HG02678 (cell line): ENCODE data around the gene CCNYL1.

Source experiments
- ATAC-seq: cut with Tn5 transposase; IDR thresholded peaks from one replicate; pipeline ENCODE4 v1.9.1; 2021; ENCODE audit warnings: mild to moderate bottlenecking, moderate library complexity; ENCODE audit not compliant: unreplicated experiment

The CCNYL1 gene

DNA sequence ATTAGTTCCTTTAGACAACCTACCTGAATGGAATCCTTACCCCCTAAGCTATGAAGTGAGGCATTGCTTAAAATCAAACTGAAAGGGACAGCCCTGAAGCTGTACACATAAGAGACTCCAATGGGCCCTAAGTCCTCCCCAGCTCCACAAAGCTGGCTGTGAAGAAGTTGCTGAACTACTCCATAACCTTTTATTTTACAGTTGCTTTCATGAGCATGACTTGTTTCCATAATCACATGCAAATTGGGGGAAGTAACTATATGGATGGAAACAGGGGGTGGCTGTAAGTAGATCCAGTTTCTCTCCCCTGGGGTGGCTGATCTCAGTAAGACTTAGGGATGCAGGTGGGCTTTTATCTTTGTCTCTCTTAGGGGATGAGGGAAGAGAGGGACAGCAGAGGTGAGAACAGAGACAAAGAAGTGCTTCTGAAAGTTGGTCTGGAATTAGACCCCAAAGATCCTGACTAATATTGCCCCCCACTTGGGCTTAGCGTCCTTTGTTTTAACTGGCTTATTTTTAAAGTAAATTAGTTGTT is 52.7 kb downstream of the CCNYL1 start:
- ATAC-seq, result no peak

DNA sequence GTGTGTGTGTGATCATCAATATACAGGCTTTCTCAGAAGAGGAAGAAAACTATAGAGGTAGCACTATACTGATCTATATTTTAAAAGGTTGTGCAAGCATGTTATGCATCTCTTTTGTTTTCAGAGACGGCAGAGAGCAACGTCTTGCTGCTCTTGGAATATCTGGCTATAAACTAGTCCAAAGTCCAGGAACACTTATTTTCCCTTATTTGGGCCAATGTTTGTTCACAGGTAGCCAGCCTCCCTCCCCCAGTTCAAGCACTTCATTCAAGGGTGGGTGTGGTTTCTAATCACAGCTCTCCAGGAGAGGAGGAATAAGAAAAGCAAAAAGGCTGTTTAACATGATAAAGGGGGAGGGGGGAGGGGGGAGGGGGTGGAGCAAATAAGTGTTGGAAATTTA is 54.1 kb downstream of the CCNYL1 start:
- no peak for ATAC-seq

DNA sequence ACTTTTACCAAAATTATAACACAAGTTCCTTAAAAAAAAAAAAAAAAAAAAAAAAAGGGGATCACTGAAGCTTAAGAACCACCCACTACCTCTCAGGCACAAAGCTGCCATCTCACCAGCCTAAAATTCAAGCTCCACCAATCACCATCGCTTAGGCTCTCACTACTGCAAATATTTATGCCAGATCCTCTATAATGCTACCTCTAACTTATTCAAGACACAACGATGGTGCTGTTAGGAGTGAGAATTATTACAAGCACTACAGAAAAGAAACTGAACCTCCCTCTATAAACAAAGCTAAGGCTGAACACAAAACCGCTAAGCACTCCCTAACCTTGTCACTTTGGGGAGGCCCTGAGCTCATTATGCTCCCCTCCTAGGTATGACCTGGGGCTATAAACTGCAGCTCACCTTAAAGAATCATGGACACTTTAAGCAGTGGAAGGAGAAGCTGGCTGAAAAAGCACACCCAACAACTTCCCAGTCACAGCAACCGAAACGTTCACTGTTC is 54.7 kb downstream of the CCNYL1 start:
- ATAC-seq, result no peak

DNA sequence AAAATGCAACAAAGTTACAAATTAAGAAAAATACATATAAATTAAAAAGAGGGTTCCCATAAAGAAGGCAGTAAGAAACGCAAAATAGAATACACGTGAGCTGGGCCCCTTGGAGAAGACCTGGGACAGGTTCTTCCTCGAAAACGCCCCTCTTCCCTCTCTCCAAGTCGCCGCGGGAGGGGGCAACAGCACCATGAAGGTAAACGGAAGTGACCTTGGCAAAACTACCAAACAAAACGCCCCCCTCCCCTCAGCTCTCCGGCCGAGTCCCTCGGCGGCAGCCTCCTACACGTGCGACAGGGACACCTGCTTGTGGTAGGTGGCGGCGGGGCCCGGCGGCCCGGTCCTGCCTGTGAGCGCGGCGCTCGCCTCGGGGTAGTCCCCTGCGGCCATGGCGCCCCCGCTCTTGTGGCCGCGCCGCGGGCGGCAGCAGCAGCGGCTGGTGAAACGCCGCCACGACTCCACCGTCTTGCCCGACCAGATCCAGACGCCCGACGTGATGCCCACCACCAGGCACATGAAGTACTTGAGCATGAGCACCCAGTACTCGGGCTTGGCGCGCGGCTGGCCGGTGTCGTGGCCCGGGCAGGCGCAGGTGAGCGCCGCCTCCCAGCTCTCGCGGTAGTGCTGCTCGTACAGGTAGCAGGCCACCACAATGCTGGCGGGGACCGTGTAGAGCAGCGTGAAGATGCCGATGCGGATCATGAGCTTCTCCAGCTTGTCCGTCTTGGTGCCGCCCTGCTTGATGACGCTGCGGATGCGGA is 55.4 kb downstream of the CCNYL1 start:
- ATAC-seq, result no peak

DNA sequence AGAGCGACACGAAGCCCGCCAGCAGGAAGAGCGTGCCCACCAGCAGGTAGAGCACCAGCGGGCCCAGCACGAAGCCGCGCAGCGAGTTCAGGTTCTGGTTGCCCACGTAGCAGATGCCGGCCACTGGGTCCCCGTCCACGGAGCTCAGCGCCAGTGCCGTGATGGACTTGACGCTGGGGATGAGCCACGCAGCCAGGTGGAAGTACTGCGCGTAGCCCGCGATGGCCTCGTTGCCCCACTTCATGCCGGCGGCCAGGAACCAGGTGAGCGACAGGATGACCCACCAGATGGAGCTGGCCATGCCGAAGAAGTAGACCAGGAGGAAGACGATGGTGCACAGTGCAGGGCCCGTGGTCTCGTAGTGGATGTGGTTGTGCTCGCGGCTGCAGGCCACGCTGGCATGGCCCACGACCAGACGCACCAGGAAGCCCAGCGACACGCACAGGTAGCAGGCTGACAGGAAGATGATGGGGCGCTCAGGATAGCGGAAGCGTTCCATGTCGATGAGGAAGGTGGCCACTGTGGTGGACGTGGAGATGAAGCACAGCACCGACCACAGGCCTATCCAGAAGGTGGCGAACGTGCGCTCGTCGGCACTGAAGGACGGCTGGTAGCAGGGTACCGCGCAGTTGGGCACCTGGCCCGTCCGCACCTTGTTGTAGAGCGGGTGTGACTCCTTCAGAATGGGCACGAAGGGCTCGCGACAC is 56.2 kb downstream of the CCNYL1 start:
- ATAC-seq, result no peak

DNA sequence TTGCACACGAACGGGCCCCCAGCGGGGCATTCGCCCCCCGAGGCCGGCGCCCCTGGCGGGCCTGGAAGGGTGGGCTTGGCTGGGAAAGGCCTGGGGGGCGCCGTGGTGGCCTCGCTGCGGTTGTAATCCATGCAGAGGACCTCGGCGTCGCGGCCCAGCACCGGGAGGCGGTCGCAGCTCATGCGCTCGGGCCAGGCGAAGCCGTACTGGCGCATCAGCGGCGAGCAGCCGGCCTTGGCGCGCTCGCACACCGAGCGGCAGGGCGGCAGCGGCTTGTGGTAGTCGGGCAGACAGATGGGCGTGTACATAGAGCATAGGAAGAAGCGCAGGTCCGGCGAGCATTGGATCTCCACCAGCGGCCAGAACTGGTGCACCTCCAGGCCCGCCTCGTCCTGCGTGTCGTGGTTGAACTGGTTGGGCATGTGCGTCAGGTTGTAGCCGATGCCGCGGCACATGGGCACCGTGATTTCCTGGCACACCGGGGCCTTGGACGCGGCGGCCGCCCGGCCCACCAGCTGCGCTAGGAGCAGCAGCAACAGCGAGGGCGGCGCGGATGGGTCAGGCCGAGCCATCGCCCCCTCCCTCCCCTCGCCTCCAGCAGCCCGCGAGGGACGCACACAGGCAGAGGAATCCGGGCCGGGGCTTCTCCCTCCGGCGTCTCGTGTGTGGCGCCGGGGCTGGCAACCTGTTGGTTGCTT is 56.9 kb downstream of the CCNYL1 start:
- no peak for ATAC-seq

DNA sequence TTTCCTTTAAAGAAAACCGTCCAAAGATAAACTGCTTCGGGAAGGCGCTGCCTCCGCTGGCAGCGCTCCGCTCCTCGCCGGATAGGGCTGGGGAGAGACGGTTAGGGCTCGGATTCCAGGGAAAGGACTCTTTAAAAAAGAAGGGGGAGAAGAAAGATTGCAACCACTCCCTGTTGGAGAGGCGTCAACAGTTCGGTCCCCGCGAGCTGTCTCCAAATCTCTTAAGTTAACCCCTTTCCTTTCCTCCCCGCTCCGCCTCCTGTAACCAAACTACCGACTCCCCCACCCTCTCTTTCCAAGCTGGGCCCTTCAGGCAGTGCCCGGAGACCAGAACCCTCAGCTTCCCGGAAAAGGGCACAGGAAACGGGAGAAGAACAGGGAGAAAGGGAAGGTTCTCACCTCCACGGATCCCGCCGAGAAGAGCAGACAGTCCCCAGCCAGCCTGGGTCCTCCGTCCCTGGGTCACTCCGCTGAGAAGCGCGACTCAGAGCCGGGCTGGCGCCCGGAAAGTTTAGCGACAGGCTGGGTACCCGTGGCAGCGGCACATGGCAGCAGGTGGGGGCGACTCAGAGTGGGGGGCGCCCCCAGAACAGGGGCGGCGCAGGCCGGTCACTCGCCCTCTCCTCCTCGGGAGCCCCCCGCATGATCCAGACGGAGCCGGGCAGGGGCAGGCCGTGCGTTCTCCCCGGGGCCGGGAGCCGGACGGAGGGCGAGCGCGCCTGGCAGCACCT is 57.6 kb downstream of the CCNYL1 start:
- ATAC-seq, result peak; percentile 10

DNA sequence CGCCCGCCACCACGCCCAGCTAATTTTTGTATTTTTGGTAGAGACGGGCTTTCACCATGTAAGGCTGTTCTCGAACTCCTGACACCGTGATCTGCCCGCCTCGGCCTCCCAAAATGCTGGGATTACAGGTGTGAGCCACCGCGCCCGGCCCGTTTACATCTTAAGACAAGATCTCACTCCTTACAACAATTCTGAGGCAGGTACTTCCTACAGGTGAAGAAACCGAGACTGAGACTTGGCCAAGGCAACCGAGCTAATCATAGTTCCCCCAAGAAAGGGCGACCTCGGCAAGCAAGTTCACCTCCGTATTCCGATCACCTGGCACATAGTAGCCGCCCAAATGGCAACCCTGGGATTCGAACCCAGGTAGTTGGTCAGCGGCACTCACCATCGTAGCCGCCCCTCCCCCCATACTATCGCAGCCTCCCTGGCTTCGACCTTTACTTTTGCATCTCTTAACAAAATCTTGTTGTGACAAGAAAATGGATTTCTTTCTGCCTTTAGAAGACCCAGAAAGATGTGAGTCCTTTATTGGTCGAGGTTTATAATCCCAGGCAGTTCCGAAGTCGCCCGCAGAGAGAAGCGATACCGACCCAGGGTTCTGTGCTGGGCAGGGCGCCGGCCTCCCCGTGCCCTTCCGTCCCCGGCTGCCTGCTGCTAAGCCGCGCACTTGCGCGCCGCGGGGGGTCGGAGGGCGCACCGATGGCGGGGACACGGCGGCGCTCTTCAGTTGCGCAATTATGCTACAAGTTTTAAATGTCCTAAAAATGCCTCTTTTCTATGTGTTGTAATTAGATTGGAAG is 59.4 kb downstream of the CCNYL1 start:
- no peak for ATAC-seq

DNA sequence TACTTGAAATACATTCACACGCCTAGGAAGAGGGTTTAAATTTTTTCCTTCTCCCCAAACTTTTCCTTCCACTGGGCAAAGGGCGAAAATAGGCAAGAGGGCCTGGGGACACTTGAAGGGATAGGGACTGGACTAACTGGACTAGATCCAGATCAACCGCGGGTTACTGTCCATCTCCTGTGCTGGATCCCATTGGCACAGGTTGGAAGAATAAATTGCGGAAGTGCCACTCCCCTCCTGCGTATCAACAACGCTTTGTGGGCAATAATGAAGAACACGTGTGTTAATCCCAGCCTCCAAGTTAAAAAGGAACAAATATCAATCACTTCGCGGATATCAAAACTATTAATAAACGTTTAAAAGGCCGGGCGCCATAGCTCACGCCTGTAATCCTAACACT is 60.0 kb downstream of the CCNYL1 start:
- ATAC-seq, result no peak

DNA sequence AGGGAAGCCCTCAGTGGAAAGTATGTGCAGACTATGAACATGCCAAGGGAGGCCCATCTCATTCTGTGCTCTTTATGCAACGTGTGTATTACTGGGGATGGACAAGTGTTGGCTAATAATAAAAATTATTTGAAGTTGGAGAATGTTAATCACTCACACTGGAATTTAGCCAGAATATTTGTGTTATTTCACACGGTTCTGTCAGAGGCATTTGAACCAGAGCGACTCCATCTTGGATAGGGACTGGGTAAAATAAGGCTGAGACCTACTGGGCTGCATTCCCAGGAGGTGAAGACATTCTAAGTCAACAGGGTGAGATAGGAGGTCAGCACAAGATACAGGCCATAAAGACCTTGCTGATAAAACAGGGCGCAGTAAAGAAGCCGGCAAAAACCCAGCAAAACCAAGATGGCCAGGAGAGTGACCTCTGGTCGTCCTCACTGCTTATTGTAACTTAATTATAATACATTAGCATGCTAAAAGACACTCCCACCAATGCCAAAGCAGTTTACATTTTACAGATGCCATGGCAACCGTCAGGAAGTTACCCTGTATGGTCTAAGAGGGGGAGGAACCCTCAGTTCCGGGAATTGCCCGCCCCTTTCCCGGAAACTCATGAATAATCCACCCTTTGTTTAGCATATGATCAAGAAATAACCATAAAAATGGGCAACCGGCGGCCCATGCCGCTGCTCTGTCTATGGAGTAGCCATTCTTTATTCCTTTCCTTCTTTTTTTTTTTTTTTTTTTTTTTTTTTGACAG is 60.8 kb downstream of the CCNYL1 start:
- ATAC-seq, result no peak

DNA sequence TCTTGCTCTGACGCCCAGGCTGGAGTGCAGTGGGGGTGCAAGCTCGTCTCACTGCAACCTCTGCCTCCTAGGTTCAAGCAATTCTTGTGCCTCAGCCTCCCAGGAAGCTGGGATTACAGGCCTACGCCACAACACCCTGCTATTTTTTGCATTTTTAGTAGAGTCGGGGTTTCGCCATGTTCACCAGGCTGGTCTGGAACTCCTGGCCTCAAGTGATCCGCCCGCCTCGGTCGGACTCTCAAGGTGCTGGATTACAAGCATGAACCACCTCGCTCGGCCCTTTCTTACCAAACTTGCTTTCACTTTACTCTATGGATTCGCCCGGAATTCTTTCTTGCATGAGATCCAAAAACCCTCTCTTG is 61.4 kb downstream of the CCNYL1 start:
- no peak for ATAC-seq

DNA sequence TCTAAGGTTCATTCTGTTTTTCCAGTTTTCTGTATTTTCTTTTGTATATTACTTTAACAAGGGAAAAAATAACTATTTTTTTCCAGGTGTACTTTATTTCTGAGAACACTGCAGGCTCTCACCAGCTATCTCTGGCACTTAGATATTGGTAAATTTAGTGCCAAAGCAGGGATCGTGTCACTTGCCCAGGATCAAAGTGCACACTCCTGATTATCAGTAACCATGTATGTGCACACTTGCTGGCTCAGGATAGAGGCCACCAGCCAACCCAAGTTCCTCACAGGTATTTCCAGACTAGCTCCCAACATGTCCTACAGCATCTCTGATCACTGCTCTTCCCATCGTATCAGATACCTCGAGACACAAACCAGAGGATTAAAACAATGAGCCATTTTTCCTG is 64.0 kb downstream of the CCNYL1 start:
- ATAC-seq, result no peak

DNA sequence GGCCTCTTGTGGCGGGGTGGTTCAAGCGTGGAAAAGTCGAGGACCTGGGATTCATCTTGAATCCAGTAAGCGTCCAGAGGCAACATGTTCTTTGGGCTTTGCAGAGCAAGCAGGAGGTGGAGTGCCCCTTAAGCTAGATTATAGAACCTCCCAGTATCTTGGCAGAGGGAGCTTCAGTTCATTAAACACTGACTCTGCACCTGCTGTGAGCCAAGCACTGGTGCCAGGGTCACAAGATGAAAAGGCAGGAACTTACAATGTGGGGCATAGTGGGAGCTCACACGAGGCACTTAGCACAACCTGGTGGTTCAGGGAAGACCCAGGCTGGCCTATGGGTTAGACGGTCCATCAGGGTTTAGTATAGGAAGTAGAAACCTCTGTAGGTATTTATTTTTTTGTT is 65.7 kb downstream of the CCNYL1 start:
- ATAC-seq, result no peak

DNA sequence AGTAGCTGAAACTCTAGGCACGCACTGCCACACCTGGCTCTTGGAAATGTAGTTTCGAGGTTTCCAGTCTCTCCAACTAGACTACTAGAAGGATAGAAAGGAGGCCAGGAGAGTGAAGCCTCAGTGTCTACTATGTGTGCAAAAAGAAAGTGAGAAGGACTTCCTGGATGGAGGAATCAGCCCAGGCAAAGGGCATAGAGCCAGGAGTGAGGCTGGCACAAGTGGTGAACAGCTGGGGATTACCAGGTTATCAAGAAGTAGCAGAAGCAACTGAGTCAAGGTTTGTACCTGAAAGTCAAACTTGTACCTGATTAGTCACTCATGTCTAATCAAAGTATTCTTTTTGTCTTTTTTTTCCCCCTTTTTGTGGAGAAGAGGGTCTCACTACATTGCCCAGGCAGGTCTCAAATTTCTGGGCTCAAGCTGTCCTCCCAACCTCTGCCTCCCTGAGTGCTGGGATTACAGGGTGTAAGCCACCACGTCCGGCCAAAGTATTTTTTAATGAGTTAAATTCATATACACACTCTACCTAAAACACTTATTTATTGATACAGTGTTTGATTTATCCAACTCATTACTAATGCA is 67.0 kb downstream of the CCNYL1 start:
- no peak for ATAC-seq

DNA sequence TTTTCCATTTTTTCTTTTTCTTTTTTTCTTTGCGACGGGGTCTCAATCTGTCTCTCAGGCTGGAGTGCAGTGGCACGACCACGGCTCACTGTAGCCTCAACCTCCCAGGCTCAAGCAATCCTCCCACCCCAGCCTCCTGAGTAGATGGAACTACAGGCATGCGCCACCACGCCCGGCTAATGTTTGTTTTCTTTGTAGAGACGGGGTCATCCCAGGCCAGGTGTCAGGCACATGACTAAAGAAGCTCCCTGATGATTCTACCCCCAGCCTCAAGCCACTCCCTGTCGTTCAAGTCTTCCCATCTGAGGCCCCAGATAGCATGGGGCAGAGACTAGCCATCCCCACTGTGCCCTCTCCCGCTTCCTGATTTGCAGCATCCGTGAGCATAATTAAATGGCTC is 68.1 kb downstream of the CCNYL1 start:
- no peak for ATAC-seq

DNA sequence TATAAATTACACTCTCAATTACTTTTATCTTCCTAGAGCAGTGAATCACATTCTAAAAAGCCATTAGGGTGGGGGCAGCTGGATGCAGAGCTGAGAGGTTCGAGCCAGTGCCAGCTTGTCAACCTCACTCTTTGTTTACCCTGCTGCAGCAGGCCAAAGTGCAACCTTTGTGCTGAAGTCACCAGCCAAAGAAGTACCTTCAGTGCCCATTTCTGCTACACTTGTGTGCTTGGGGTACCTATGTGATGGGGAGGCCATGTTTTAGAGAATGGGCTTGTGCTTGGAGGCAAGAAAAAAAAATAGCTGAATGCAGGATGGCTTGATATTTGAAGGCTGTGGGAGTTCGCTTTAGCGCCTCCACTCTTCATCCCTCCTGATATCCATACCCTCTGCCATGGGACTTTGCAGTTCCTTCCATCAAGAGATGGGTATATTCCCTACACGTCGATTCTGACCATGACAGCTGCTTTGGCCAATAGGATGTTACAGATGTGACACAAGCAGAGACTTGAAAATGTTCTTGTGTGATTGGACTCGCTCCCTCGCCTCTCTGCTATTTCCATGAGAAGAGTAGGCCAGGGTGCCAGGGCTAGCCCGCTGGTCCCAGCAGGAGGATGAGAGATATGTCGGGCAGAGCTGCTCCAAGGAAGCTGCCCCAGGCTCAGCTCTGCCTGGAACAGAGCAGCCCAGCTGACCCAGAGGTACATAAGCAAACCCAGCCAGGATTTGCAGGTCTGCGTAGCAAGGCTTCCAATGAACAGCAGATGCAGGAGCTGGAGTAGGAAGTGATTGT is 71.0 kb downstream of the CCNYL1 start:
- ATAC-seq, result no peak

DNA sequence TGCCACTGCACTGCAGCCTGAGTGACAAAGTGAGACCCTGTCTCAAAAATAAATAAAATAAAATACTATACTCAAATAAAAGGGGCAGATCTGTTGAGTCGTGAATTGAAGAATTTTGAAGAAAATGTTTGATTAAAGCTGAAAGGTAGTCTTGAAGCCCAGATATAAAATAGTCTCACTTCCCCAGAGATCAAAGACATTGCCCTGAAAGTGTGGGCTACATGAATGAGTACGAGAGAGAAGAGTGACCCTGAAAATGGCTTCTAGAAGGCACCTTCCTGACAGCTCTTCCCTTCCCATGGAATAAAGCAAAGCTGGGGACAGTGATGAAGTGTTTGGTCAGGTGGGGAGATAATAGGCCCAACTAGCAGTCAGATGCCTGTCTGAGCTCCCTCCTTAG is 72.1 kb downstream of the CCNYL1 start:
- ATAC-seq, result no peak

DNA sequence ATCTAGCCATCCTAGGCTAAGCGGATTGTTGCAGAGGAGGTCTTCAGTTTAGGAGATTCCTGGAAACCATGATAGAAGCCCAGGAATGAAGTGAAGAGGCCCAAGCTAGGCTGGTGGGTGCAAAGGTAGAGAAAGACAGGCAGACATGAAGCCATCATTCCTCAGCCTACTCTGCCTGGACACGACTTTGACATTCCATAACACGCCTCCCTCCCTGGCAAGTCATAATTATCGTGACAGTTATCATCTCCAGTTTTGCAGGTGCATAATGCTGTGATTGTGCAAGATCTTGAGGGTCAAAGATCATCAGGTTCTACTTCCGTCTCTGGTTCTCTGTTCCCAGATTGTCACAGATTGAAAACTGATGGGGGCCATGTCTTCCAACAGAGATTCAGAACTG is 73.5 kb downstream of the CCNYL1 start:
- no peak for ATAC-seq
